HG03039 (cell line): ENCODE results near the gene ARHGAP1.
"Not testable (repeated sequence)": the region's sequence is repeated elsewhere in the genome, so short reads cannot be mapped to it uniquely, and the experiment has no call there.

Experiments used
- ATAC-seq: cut with Tn5 transposase; IDR thresholded peaks from one replicate; pipeline ENCODE4 v1.9.1; 2021; ENCODE audit warnings: mild to moderate bottlenecking, moderate library complexity; ENCODE audit not compliant: unreplicated experiment

Gene ARHGAP1

DNA sequence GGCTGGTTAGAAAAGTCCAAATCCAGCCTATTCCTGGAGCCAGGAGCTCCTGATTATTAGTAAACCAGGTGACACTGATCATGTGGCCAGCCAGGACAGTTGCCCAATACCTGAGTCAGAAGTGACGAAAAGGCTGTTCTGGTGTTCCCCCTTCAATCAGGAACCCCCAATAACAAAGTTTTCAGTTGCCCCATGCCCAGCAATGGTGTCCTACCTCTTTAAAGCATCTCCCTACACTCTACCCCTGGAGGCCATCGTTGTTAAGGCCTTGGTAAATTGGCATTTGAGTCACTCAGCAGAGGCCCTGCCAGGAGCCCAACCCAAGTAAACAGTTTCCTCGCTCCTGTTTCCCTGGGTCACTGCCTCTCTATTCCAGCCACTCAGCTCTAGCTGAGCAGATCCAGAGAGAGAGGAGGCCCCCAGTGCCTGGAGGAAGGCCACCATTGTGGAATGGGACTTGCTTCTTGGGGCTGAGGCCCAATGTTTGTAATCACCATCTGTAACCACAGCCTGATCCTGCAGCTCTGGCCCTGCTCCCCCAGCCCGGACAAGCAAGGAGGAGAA is 25.0 kb downstream of the ARHGAP1 start:
- ATAC-seq, result no peak

GRCh38 chr11:46674463-46675287 is 25.7 kb downstream of the ARHGAP1 start:
- ATAC-seq, result no peak

DNA sequence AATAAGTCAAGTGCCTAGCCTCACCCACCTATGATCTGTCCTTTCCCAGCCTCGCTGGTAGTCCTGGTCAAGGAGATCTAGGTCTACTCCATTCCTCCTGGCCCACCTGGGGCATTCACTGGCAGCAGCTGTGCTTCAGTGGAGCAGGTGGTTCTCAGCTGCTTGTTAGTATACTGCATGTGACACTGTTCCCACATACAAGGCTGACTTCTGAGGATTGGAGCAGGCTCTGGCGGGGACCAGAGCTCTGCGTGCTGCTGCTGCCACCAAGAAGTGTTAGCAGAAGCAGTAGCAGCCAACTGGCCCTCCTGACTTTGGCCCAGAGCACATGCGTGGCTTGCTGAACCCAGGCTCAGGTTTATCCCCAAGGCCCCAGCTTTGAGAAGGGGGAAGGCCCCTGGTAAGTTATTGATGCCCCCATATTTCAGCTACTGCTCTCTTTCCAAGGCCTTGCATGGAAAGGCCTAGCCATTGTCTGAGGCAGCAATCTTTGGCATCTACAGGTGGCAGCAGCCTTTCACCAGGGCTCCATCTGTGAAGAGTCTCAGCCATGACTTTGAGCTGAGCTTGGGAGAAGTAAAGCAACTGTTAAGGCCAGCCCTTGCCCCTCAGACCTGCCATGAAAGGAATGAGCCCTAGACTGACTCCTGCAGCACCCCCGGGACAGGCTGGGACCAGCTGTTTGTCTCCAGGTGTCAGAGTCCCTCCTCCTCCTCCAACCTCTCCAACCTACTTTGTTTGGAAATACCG is 26.5 kb downstream of the ARHGAP1 start:
- ATAC-seq, result no peak

DNA sequence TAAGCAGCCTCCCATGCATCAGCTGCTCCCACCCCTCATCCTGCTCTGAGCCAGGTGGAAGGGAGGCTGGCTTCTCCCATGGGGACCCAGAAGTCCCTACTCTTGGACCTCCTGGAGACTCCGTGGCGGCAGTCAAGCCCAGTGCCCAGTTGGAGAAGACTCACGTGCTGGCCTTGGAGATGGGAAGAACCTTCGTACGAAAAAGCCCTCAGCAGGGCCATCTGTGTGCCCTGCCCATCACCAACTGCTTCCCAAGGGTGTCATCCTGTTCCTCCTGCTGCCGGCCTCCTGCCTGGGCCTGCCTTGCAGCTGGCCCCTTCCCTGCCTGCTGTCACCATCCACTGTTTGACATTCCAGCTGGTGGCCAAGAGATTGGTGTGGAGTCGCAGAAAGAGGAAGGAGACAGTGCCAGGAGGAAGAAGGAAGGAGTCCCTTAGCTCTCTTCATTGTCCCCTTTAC is 28.0 kb downstream of the ARHGAP1 start:
- no peak for ATAC-seq

GRCh38 chr11:46671958-46672315 is 28.5 kb downstream of the ARHGAP1 start:
- ATAC-seq, result no peak

DNA sequence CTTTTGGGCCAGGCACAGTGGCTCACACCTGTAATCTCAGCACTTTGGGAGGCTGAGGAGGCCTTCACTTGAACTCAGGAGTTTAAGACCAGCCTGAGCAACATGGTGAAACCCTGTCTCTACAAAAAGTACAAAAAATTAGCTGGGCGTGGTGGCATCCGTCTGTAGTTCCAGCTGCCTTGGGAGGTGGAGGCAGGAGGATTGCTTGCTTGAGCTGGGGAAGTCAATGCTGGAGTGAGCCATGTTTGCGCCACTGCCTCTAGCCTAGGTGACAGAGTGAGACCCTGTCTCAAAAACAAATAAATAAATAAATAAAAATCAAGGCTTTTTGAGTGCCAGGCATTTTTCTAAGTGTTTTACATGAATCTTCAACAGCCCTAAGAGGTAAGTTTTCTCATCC is 29.9 kb downstream of the ARHGAP1 start:
- not testable (repeated sequence) for ATAC-seq

- ATAC-seq, result no peak
Observed at GRCh38 chr11:46669711-46670139, 30.7 kb downstream of the ARHGAP1 start.

DNA sequence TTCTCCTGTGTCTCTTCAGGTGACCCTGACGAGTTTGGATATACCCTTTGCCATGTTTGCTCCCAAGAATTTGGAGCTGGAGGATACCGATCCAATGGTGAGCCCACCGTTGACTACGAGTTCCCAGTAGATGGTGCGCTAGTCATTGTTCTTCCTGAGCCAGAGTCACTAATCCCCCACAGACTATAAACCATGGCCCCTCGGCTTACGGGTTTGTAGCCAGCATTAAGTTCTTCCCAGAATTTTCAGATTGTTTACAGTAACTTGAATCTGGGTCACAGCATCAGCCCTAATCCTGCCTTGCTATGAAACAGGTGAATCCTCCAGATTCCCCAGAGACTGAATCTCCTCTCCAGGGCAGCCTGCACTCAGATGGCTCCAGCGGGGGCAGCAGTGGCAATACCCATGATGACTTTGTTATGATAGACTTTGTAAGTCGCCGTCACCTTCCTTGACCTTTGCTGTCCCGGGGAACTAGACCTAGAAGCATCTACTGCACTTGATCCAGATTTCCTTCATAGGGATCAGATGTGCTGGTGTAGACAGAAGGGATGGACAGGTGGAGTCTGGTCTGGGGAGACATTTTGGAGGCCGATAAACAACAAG is 31.8 kb downstream of the ARHGAP1 start:
- ATAC-seq, result no peak

GRCh38 chr11:46667043-46667481 is 33.4 kb downstream of the ARHGAP1 start:
- ATAC-seq, result no peak

DNA sequence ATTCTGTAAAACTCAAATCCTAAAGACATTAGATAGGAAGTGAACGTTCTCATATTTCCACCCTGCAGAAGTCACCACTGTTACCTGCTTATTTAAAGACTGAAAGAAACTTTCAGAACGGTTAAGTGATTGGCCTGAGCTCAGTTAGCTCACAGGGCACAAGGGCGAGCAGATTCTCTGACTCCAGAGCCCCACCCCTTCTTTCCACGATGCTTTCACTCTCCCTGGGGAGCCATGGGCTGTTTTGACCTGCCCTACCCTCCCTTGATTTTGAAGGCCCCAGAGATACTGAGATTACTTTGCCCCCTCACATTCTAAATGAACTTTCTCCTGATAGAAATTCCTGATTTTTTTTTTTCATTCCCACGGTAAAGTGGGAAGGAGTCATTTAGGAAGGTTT is 33.9 kb downstream of the ARHGAP1 start:
- ATAC-seq, result no peak

DNA sequence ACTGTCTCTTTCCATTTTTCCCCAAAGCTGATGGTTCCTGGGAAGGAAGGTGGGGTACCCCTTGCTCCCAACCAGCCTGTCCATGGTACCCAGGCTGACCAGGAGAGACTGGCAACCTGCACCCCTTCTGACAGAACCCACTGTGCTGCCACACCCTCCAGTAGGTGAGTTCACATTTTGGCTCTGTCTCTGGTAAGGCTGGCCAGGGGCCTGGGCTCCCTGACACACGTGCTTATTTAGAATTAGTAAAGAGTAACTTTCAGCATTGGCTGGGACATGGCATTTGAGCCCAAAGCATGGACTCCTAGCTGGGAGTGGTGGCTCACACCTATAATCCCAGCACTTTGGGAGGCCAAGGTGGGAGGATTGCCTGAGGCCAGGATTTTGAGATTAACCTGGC is 35.1 kb downstream of the ARHGAP1 start:
- no peak for ATAC-seq

GRCh38 chr11:46664612-46665011 is 35.8 kb downstream of the ARHGAP1 start:
- ATAC-seq, result no peak

DNA sequence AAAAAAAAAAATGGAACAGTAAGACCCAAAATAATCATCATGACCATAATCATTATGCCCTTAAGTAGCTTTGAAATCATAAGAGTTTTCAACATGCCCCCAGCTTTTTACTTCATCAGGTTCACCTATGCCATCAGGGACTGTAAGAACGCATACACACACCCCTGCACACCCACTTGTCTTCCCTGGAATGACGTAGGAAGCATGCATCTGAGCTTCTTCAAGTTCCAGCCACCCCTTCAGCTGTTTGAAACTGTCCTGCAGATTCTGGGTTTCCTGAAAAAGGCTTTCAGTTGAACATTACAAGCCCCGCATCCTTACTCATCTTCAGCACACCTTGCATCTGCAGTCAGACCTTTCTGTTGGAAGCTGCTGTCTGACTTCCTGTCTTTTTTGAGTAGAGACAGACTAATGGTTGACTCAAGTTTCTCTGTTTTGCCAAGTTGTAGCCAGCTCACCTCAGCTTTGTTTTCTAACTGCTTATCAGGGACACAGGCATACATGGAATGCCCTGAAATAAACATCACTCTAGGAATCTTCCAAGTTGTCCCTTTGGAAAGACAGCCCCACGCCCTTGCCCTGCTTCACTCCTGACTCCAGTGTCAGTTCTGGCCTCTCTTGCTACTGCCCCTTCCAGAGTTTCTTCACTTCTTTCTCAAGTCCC is 37.0 kb downstream of the ARHGAP1 start:
- no peak for ATAC-seq

GRCh38 chr11:46662366-46662765 is 38.1 kb downstream of the ARHGAP1 start:
- no peak for ATAC-seq

GRCh38 chr11:46661836-46662235 is 38.6 kb downstream of the ARHGAP1 start:
- ATAC-seq, result no peak

DNA sequence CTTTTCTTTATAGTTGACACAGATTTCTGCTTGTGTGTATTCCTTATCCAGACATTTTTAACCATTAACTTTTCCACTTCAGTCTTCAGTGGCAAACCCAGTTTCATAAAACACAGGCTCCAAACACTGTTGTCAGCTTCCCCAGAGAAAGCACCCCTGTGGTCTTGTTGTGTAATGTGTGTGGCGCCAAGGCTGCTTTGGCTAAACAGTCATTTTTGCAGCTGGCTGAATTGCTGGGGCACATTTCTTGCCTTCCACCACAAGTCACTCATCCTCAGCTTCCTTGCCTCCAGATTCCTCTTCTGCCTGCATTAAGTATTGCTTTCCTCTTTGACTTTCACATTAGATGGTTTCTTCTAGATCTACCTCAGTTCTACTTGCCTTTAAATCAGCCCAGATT is 40.5 kb downstream of the ARHGAP1 start:
- no peak for ATAC-seq

- no peak for ATAC-seq
Observed at GRCh38 chr11:46658259-46658658, 42.2 kb downstream of the ARHGAP1 start.

GRCh38 chr11:46657186-46657585 is 43.2 kb downstream of the ARHGAP1 start:
- no peak for ATAC-seq

DNA sequence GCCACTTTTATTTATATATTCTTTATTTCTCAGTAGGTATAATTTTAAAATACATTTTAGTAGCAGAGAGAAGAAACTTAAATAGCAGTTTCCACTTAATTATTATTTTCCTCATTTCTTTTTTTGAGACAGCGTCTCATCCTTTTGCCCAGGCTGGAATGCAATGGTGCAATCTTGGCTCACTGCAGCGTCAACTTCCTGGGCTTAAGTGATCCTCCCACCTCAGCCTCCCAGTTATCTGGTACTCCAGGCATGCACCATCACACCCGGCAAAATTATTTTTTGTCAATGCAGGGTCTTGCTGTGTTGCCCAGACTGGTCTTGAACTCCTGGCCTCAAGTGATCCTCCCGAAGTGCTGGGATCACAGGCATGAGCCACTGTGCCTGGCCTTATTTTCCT is 44.8 kb downstream of the ARHGAP1 start:
- ATAC-seq, result no peak

- ATAC-seq, result no peak
Observed at GRCh38 chr11:46649180-46649738, 51.2 kb downstream of the ARHGAP1 start.

GRCh38 chr11:46643986-46644385 is 56.4 kb downstream of the ARHGAP1 start:
- no peak for ATAC-seq
